ENCODE results near the gene FUCA1.

The FUCA1 gene

GRCh38 chr1:23801876-23802275 lies 66.2 kb downstream of the FUCA1 start:
- DNase-seq (ENCODE audit: low read depth in 2 of 2) = no peak

GRCh38 chr1:23801338-23801748 lies 66.7 kb downstream of the FUCA1 start:
- DNase-seq (ENCODE audit: low read depth in 2 of 2) = no peak

GRCh38 chr1:23800400-23801337 lies 67.4 kb downstream of the FUCA1 start, which contains the start of gene GALE:
GALE (minus strand) TSS chr1:23800754; CDS start chr1:23799007, 1,747 bp downstream.
- peak; percentile 95 to 98 for DNase-seq (ENCODE audit: low read depth in 2 of 2)

- DNase-seq (ENCODE audit: low read depth in 2 of 2) = no peak
Measured at GRCh38 chr1:23799570-23800399, 68.3 kb downstream of the FUCA1 start.

GRCh38 chr1:23799255-23799569 lies 68.9 kb downstream of the FUCA1 start:
- DNase-seq (ENCODE audit: low read depth in 2 of 2) = no peak

- DNase-seq (ENCODE audit: low read depth in 2 of 2) = no peak
Measured at GRCh38 chr1:23798662-23799142, 69.4 kb downstream of the FUCA1 start.

- no peak for DNase-seq (ENCODE audit: low read depth in 2 of 2)
Measured at GRCh38 chr1:23797478-23798448, 70.3 kb downstream of the FUCA1 start.

- DNase-seq (ENCODE audit: low read depth in 2 of 2) = no peak
Measured at GRCh38 chr1:23796466-23797271, 71.4 kb downstream of the FUCA1 start.

GRCh38 chr1:23795676-23796465 lies 72.2 kb downstream of the FUCA1 start:
- DNase-seq (ENCODE audit: low read depth in 2 of 2) = no peak

Measured in activated CD8-positive, alpha-beta memory T cell treated with anti-CD3 and anti-CD28 coated beads for 4 hours (primary cell).